CD4-positive, CD25-positive, alpha-beta regulatory T cell (primary cell): ENCODE results near the gene COX7A2. TPM values are rescaled to one million over a fixed set of nuclear protein-coding genes. Genes with fewer than 3 reads are reported as not detected.

ENCODE experiments used
- ATAC-seq, 2 donors: fragments of 150-1000 bp; cut with Tn5 transposase; one replicate each; pipeline ENCODE4 v1.10.0; 2021; ENCODE audit warnings: low read depth in 2 of 2, moderate number of reproducible peaks in 2 of 2, moderate library complexity in 1 of 2
- DNase-seq, 3 donors: peaks; one replicate each; pipeline versions ENCODE4 v3.0.0 to v3.0.0-alpha.2; 2012 to 2022; ENCODE audit warnings: mixed read lengths in 1 of 3
- H3K27ac ChIP-seq: one replicate; pipeline ENCODE4 v1.7.0; 2013; ENCODE audit warnings: mild to moderate bottlenecking, low read length; ENCODE audit not compliant: insufficient read depth, poor library complexity, severe bottlenecking
- H3K27me3 ChIP-seq: one replicate; pipeline ENCODE4 v1.7.0; 2013; ENCODE audit warnings: low read length; ENCODE audit not compliant: control insufficient read depth, insufficient read depth
- H3K36me3 ChIP-seq: one replicate; pipeline ENCODE4 v1.7.0; 2013; ENCODE audit warnings: mild to moderate bottlenecking, low read length, moderate library complexity; ENCODE audit not compliant: control insufficient read depth, insufficient read depth
- H3K4me1 ChIP-seq: 2 replicates; pipeline ENCODE4 v1.7.0; 2013; ENCODE audit warnings: mild to moderate bottlenecking, low read length; ENCODE audit not compliant: insufficient read depth, control insufficient read depth, poor library complexity, severe bottlenecking
- H3K4me3 ChIP-seq: one replicate; pipeline ENCODE4 v1.7.0; 2013; ENCODE audit warnings: low read depth, mild to moderate bottlenecking, low read length, moderate library complexity
- H3K9me3 ChIP-seq, 2 experiments: 1 replicate in 1 of 2; 2 replicates in 1 of 2; pipeline ENCODE4 v1.7.0; 2013; ENCODE audit warnings: low read length in 2 of 2, mild to moderate bottlenecking in 1 of 2, moderate library complexity in 1 of 2; ENCODE audit not compliant: control insufficient read depth in 2 of 2
- H3K27ac Mint-ChIP-seq, 3 donors: one replicate each; pipeline ENCODE4 v1.8.0; 2020 to 2022; ENCODE audit warnings: mild to moderate bottlenecking in 3 of 3, mixed read lengths in 3 of 3, moderate library complexity in 2 of 3
- H3K27me3 Mint-ChIP-seq: one replicate; pipeline ENCODE4 v1.8.0; 2022; ENCODE audit warnings: mild to moderate bottlenecking, mixed read lengths
- H3K36me3 Mint-ChIP-seq: one replicate; pipeline ENCODE4 v1.8.0; 2020; ENCODE audit warnings: mixed read lengths
- H3K4me1 Mint-ChIP-seq, 4 donors: one replicate each; pipeline ENCODE4 v1.8.0; 2020 to 2022; ENCODE audit warnings: mixed read lengths in 4 of 4, mild to moderate bottlenecking in 1 of 4
- H3K4me3 Mint-ChIP-seq, 4 donors: one replicate each; pipeline ENCODE4 v1.8.0; 2020 to 2022; ENCODE audit warnings: mild to moderate bottlenecking in 4 of 4, mixed read lengths in 4 of 4, moderate library complexity in 3 of 4
- H3K9me3 Mint-ChIP-seq, 7 donors: one replicate each; pipeline ENCODE4 v1.8.0; 2020 to 2022; ENCODE audit warnings: mixed read lengths in 7 of 7, mild to moderate bottlenecking in 3 of 7, moderate library complexity in 2 of 7
- polyA plus RNA-seq, 4 donors: library from polyadenylated mRNA; unstranded; fragments of 300-500 nt; fragmentation: Illumina TruSeq; gene quantifications; one replicate each; pipeline ENCODE4 v1.2.3, GENCODE V29; 2021
- total RNA-seq: library from RNA; stranded (reverse); gene quantifications from one replicate; pipeline ENCODE4 v1.2.3, GENCODE V29; 2022

Gene COX7A2
- total and polyA plus RNA-seq, 5 donors from 2014 or later = 216 to 1,158 (median 996) TPM

DNA sequence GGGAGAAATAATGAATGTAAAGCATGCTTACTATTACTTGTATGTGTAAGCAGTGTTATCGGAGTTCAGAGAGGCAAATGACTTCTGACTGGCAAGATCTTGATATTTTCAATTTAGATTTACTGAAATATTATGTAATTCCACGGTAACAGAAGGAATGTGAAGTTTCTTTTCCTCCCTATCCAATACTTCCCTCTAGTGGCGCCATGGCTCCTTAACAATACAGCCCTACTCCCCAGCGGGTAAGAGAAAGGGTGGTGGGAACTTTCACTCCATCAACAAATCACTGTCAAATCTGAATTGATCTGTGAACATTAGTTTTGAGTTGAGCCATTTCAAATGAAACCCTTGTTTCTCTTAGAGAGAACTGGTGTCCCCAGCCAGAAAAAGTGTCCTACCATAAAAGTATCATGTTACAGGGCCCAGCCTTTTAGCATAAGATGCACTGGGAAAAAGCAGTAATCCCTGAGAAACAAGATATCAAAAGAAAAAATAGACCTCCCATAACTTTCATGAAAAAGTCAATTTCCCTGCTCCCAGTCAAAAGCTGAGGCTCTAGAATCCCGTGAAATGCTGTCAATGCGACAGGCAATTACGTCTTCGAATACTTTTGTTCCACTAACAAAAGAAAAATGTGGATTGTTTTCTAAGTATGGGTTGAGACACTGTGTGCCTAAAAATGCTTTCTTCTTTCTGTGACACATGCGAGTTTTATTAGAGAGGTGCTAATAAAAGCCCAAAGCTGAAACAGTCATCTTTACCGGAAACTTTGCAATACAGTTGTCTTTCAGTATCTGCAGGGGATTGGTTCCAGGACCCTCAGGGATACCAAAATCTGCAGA, 12.9 kb downstream of the COX7A2 start:
- Histone ChIP-seq H3K27ac (no peak overlapping the region), H3K4me1 (no peaks in the 10 kb centered on the region), H3K9me3 (no peaks in the 10 kb centered on the region), H3K27me3 (no peaks in the 10 kb centered on the region), H3K36me3 (no peaks in the 10 kb centered on the region), H3K4me3 (no peak overlapping the region)
- Mint-ChIP-seq H3K9me3 (no peaks in the 10 kb centered on the region), H3K27me3 (no peaks in the 10 kb centered on the region), H3K4me3 (no peak overlapping the region), H3K27ac (no peak overlapping the region), H3K36me3 (no peaks in the 10 kb centered on the region), H3K4me1 (peaks cover 0 to 2% (median 0%) of the 10 kb centered on the region in 4 donors)
- no peak for ATAC-seq
- DNase-seq = no peak

DNA sequence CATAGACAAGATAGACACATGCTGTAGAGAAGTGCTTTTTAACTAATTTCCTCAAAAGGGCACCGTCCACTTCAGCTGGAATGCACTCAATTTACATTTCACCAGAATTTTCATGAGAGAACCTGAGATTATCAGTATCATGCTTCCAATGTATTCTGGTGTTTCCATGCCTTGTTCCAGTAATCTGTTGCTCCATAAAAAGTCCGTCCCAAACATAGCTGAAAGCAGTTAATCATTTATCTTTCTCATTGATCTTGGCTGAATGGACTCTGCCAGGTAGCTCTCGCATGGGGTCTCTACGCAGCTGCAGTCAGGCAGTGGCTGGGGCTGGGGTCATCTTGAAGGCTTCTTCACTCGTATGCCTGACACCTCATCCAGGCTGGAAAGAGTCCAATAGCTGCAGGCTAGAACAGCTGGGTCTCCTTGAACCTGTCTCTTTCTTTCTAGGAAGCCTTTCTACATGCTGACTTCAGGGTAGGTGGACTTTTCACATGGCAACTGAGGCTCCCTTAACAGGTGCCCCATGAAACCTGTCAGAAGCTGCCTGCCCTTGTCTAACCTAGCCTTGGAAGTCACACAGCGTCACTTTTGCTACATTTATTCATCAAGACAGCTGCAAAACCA, 19.2 kb downstream of the COX7A2 start:
- no peaks in the 10 kb centered on the region for H3K9me3 Mint-ChIP-seq
- no peak overlapping the region for H3K27ac Mint-ChIP-seq
- Histone ChIP-seq H3K4me1 (no peaks in the 10 kb centered on the region), H3K9me3 (no peaks in the 10 kb centered on the region), H3K4me3 (no peak overlapping the region), H3K27ac (no peak overlapping the region), H3K27me3 (peaks cover 14% of the 10 kb centered on the region), H3K36me3 (no peaks in the 10 kb centered on the region)
- no peak for DNase-seq
- H3K4me3 Mint-ChIP-seq = no peak overlapping the region
- peaks cover 26% of the 10 kb centered on the region for H3K27me3 Mint-ChIP-seq
- H3K36me3 Mint-ChIP-seq = no peaks in the 10 kb centered on the region
- no peaks in the 10 kb centered on the region for H3K4me1 Mint-ChIP-seq
- no peak for ATAC-seq

DNA sequence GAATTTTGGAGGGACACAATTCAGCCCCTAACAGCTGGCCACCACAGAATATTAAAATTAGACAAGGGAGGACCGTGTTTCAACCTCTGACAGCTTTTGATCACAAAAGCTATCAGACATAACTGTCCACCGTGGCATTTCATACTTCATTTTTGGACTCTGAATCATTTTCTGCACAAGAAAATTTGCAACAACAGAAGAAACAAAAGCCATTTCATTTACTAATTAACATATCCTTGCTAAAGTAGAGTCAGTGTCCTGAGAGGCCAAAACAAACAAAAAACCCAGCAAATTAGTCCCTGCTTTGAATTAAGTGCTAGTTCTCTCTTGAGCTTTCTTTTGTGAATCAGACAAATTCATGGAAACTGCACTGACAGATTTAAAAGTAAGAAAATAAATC, 20.2 kb downstream of the COX7A2 start:
- Mint-ChIP-seq H3K9me3 (no peaks in the 10 kb centered on the region), H3K4me1 (no peaks in the 10 kb centered on the region), H3K36me3 (no peaks in the 10 kb centered on the region), H3K27ac (no peak overlapping the region), H3K27me3 (peaks cover 27% of the 10 kb centered on the region), H3K4me3 (no peak overlapping the region)
- no peak for DNase-seq
- Histone ChIP-seq H3K4me3 (no peak overlapping the region), H3K9me3 (no peaks in the 10 kb centered on the region), H3K4me1 (no peaks in the 10 kb centered on the region), H3K27me3 (peaks cover 17% of the 10 kb centered on the region), H3K27ac (no peak overlapping the region), H3K36me3 (no peaks in the 10 kb centered on the region)
- no peak for ATAC-seq

DNA sequence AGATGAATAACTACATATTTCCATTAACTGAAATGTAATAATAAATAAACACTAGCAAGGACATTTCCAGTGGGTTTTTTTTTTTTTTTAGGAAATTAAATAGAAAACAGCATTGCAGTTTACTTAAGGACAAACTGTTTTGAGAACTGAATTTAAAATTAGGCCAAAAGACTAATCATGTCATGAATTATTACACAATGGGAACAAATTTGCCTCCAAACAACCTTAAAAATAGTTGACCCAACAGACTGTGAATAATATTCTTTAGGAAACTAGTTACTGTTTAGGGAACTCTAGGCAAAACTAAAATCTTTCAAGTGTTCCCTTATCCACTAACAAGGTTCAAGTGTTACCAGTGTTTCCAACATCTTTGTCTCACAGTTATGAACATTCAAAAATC, 21.3 kb downstream of the COX7A2 start:
- H3K4me3 ChIP-seq = no peak overlapping the region
- Mint-ChIP-seq H3K27ac (no peak overlapping the region), H3K4me3 (no peak overlapping the region), H3K9me3 (no peaks in the 10 kb centered on the region), H3K4me1 (no peaks in the 10 kb centered on the region), H3K27me3 (peaks cover 38% of the 10 kb centered on the region), H3K36me3 (no peaks in the 10 kb centered on the region)
- no peak for DNase-seq
- peaks cover 21% of the 10 kb centered on the region for H3K27me3 ChIP-seq
- no peaks in the 10 kb centered on the region for H3K4me1 ChIP-seq
- H3K9me3 ChIP-seq = no peaks in the 10 kb centered on the region
- H3K36me3 ChIP-seq = no peaks in the 10 kb centered on the region
- ATAC-seq = no peak
- no peak overlapping the region for H3K27ac ChIP-seq

DNA sequence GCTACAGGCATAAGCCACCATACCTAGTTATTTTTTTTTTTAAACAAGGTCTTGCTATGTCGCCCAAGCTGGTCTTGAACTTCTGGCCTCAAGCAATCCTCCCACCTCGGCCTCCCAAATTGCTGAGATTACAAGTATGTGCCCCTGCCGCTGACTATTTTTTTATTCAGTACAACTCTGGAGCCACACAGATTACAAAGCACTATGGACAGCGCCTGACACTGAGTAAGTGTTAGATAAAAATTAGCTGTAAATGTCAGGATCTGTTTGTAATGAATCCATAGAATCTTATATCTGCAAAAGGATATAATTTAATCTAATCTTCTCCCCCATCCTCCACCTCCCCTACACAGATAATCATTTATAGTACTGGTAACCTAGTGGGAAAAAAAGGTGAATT, 22.5 kb downstream of the COX7A2 start:
- peaks cover 40% of the 10 kb centered on the region for H3K27me3 Mint-ChIP-seq

GRCh38 chr6:75220357-75220756, 23.2 kb downstream of the COX7A2 start:
- H3K27me3 ChIP-seq = peaks cover 23% of the 10 kb centered on the region
- Mint-ChIP-seq H3K27me3 (peaks cover 40% of the 10 kb centered on the region), H3K27ac (no peak overlapping the region), H3K9me3 (no peaks in the 10 kb centered on the region), H3K36me3 (no peaks in the 10 kb centered on the region), H3K4me1 (no peaks in the 10 kb centered on the region), H3K4me3 (no peak overlapping the region)
- H3K4me1 ChIP-seq = no peaks in the 10 kb centered on the region
- no peaks in the 10 kb centered on the region for H3K36me3 ChIP-seq
- ATAC-seq (no peak), DNase-seq (no peak)
- H3K9me3 ChIP-seq = no peaks in the 10 kb centered on the region
- no peak overlapping the region for H3K27ac ChIP-seq
- no peak overlapping the region for H3K4me3 ChIP-seq

More for the DNA sequence above, 22.5 kb downstream of the COX7A2 start:
- no peaks in the 10 kb centered on the region for H3K9me3 Mint-ChIP-seq
- Histone ChIP-seq H3K4me3 (no peak overlapping the region), H3K36me3 (no peaks in the 10 kb centered on the region), H3K27me3 (peaks cover 23% of the 10 kb centered on the region), H3K4me1 (no peaks in the 10 kb centered on the region), H3K27ac (no peak overlapping the region), H3K9me3 (no peaks in the 10 kb centered on the region)
- H3K4me3 Mint-ChIP-seq = no peak overlapping the region
- H3K36me3 Mint-ChIP-seq = no peaks in the 10 kb centered on the region
- DNase-seq = no peak
- H3K4me1 Mint-ChIP-seq = no peaks in the 10 kb centered on the region
- no peak overlapping the region for H3K27ac Mint-ChIP-seq
- ATAC-seq = no peak

DNA sequence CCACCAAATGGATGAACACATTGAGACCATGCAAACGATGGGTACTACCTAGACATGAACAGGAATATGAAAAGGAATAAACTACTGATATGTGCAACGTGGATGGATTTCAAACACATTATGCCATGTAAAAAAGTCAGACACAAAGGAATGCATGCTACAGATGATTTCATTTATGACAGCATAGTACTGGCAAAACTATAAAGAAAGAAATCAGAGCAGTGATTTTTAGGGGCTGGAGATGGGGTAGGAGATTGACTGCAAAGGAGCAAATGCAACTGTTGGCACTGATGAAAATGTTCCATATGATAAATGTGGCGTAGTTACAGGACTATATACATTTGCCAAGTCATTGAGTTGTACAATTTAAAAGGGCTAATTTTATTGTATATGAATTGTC, 24.3 kb downstream of the COX7A2 start:
- Mint-ChIP-seq H3K27ac (no peak overlapping the region), H3K36me3 (no peaks in the 10 kb centered on the region), H3K27me3 (peaks cover 31% of the 10 kb centered on the region), H3K9me3 (no peaks in the 10 kb centered on the region), H3K4me3 (no peak overlapping the region), H3K4me1 (no peaks in the 10 kb centered on the region)
- Histone ChIP-seq H3K36me3 (no peaks in the 10 kb centered on the region), H3K4me3 (no peak overlapping the region), H3K9me3 (no peaks in the 10 kb centered on the region), H3K27ac (no peak overlapping the region), H3K4me1 (no peaks in the 10 kb centered on the region), H3K27me3 (peaks cover 24% of the 10 kb centered on the region)
- DNase-seq = no peak
- no peak for ATAC-seq

DNA sequence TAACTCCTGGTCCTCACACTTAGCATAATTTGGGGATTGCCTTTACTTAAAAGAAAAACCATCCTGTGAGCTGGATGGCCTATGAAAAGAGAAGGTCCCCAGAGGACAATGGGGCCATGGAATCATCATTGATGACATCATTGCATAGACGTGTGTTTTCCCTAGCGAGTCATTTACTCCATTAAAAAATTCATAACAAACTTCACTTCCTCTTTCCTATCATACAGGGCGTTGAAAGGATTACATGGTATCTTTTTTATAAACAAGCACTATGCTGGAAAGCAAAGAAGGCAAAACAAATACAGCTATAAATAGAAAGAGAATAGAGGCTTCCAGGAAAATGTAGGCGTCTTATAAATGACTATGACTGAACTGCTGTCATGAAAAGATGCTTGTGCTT, 26.4 kb downstream of the COX7A2 start:
- peaks cover 38% of the 10 kb centered on the region for H3K27me3 Mint-ChIP-seq
- no peak overlapping the region for H3K27ac Mint-ChIP-seq
- DNase-seq = no peak

More for the DNA sequence above, 26.4 kb downstream of the COX7A2 start:
- no peaks in the 10 kb centered on the region for H3K4me1 ChIP-seq
- no peak for ATAC-seq
- H3K36me3 ChIP-seq = no peaks in the 10 kb centered on the region
- no peak overlapping the region for H3K4me3 Mint-ChIP-seq
- H3K4me3 ChIP-seq = no peak overlapping the region
- H3K27ac ChIP-seq = no peak overlapping the region
- peaks cover 17% of the 10 kb centered on the region for H3K27me3 ChIP-seq
- H3K36me3 Mint-ChIP-seq = no peaks in the 10 kb centered on the region
- H3K9me3 Mint-ChIP-seq = no peaks in the 10 kb centered on the region
- H3K4me1 Mint-ChIP-seq = no peaks in the 10 kb centered on the region
- H3K9me3 ChIP-seq = no peaks in the 10 kb centered on the region
